A673 (cell line): ENCODE results near the gene SUPT20HL2.
A peak's percentile ranks its signal among the peaks of the same experiment; 100 is the strongest.

Source experiments
- EZH2 ChIP-seq: fragments of 200-600 bp; sonication (generic); IDR thresholded peaks from 2 replicates; pipeline ENCODE4 v1.6.1; 2017; ENCODE audit warnings: borderline replicate concordance, low read depth, mild to moderate bottlenecking, mixed read lengths, antibody characterized with exemption, low read length; ENCODE audit not compliant: poor library complexity, severe bottlenecking
- TF ChIP-seq, protein P1 (sequence below): fragments of 300-800, 200-600 bp; sonication (generic); conservative IDR thresholded peaks from 2 replicates; pipeline ENCODE4 v1.5.1; 2017; ENCODE audit warnings: low read depth, mild to moderate bottlenecking, antibody characterized with exemption, low read length, moderate library complexity, mixed read lengths

DNA sequence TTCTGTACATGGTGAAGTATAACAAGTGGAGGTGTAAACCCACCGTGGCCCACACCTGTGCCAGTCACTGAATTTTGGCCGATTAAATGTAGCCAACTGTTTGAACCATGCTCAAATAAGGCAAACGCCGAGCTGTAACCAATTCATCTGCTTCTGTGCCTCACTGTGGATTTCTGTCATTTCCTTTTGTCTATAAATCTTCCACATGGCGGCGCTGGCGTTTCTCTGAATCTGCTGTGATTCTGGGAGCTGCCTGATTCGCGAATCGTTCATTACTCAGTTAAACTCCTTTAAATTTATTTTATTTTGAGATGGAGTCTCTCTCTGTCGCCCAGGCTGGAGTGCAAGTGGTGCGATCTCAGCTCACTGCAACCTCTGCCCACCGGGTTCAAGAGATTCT lies 19.2 kb downstream of the SUPT20HL2 start:
- no peak for TF ChIP-seq EZH2
- TF ChIP-seq, protein P1, sequence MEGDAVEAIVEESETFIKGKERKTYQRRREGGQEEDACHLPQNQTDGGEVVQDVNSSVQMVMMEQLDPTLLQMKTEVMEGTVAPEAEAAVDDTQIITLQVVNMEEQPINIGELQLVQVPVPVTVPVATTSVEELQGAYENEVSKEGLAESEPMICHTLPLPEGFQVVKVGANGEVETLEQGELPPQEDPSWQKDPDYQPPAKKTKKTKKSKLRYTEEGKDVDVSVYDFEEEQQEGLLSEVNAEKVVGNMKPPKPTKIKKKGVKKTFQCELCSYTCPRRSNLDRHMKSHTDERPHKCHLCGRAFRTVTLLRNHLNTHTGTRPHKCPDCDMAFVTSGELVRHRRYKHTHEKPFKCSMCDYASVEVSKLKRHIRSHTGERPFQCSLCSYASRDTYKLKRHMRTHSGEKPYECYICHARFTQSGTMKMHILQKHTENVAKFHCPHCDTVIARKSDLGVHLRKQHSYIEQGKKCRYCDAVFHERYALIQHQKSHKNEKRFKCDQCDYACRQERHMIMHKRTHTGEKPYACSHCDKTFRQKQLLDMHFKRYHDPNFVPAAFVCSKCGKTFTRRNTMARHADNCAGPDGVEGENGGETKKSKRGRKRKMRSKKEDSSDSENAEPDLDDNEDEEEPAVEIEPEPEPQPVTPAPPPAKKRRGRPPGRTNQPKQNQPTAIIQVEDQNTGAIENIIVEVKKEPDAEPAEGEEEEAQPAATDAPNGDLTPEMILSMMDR: peak; percentile 65
